Large intestine (tissue), 3 donors: ENCODE measurements around the gene CCDC187. TPM values are rescaled to one million over a fixed set of nuclear protein-coding genes. Genes with fewer than 3 reads are reported as not detected.
A peak's percentile ranks its signal among the peaks of the same experiment; 100 is the strongest.

Experiments used
- DNase-seq, 2 donors: peaks; one replicate each; pipeline versions ENCODE4 v3.0.0 to v3.0.0-alpha.2; 2013
- H3K27ac ChIP-seq: one replicate; pipeline ENCODE4 v1.5.1; 2013; ENCODE audit warnings: low read length
- H3K27me3 ChIP-seq: 2 replicates; pipeline ENCODE4 v1.6.1; 2013; ENCODE audit warnings: low read length; ENCODE audit not compliant: control insufficient read depth, insufficient read depth
- H3K36me3 ChIP-seq: 2 replicates; pipeline ENCODE4 v1.6.1; 2013; ENCODE audit warnings: low read length; ENCODE audit not compliant: control insufficient read depth, insufficient read depth
- H3K4me1 ChIP-seq: one replicate; pipeline ENCODE4 v1.6.1; 2013; ENCODE audit warnings: low read length; ENCODE audit not compliant: control insufficient read depth, insufficient read depth
- H3K4me3 ChIP-seq: one replicate; pipeline ENCODE4 v1.5.1; 2013; ENCODE audit warnings: low read length
- H3K9me3 ChIP-seq: one replicate; pipeline ENCODE4 v1.6.1; 2013; ENCODE audit warnings: mild to moderate bottlenecking, low read depth, low read length, moderate library complexity; ENCODE audit not compliant: control insufficient read depth
- WGBS: methylation state at CpG from one replicate; pipeline ENCODE4 v1.1.5; 2013; ENCODE audit warnings: low lambda C conversion rate; ENCODE audit not compliant: insufficient coverage; 5-methylcytosine and 5-hydroxymethylcytosine counted together
- polyA plus RNA-seq: library from polyadenylated mRNA; unstranded; fragments of 120-200 nt; gene quantifications from one replicate; pipeline ENCODE4 v1.2.1, GENCODE V29; 2013

CCDC187 gene
- polyA plus RNA-seq, 1 donor: 2.0 TPM

DNA sequence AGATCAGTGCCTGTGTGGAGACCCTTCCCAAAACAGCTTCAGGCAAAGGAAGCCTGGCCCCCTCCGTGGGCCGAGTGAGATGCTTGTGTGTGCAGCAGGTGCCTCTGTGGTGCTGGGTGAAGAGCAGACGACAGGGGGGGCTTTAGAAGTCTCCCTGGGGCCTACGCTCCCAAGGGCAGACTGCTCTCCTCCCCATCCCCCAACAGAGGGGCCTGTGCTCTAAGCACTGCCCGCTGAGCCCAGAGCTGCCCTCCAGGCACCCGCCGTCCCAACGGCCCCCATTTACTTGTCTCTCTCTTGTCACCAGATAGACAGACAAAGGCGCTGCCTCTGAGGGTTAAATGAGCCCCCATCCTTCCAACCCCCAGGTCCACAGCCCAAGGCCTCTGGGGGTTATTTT is 96.3 kb downstream of the CCDC187 start:
- H3K36me3 ChIP-seq: peaks cover 19% of the 10 kb centered on the region
- H3K9me3 ChIP-seq: peaks cover 3% of the 10 kb centered on the region
- WGBS: no CpG with 5 or more reads among the region's 9 CpGs
- H3K27ac ChIP-seq: no peak overlapping the region
- peaks cover 25% of the 10 kb centered on the region for H3K27me3 ChIP-seq
- H3K4me3 ChIP-seq: no peak overlapping the region
- DNase-seq: no peak
- peaks cover 2% of the 10 kb centered on the region for H3K4me1 ChIP-seq

DNA sequence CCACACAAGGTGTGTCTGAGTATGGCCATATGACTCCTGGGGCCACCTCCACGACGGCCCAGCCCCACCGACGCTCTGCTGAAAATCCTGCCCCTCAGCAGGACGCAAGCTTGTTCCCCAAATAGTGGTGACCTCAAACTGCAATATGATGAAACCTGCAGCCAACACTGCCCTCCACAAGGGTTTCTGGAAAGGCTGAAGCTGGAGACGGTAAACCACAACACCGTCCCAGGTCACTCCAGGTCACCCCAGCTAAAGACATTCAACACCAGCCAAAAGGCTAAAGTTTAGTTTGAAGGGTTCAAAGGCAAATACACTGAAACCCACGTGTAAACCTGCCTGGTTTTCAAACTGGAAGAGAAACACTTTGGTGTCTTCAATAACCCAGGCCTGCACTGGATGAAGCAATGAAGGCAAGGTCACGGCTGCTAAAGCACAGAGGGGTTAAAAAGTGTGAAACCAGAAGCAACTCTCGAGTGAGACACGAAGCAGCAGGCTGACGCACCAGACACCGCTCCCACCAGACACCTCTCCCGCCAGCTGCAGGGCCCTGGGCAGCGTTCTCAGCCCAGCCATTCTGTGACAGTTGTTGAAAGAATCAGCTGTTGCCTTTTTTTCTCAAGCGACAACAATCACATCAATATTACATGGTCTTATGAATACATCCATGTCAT is 97.2 kb downstream of the CCDC187 start:
- Histone ChIP-seq H3K27me3 (peaks cover 33% of the 10 kb centered on the region), H3K4me1 (peaks cover 2% of the 10 kb centered on the region), H3K36me3 (peaks cover 15% of the 10 kb centered on the region), H3K9me3 (peaks cover 5% of the 10 kb centered on the region), H3K27ac (no peak overlapping the region), H3K4me3 (no peak overlapping the region)
- 83% methylated on average over 1 of the region's 16 CpGs for WGBS
- DNase-seq: no peak

DNA sequence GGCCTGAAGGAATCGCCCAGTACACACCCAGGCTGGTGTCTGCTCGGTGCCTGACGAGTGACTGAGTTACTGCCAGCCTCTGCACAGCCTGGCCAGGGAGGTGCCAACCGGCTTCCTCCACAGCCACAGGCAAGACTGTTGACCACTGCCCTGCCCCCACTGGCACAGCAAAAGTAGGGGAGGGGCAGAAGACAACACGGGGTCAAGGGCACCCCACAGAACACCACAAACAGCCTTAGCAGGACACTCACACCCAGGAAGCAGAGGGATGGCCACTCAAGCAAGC is 98.2 kb downstream of the CCDC187 start:
- H3K27me3 ChIP-seq: peaks cover 44% of the 10 kb centered on the region
- H3K27ac ChIP-seq: no peak overlapping the region
- H3K4me3 ChIP-seq: no peak overlapping the region
- peaks cover 6% of the 10 kb centered on the region for H3K36me3 ChIP-seq
- no peak for DNase-seq
- peaks cover 2% of the 10 kb centered on the region for H3K4me1 ChIP-seq
- WGBS: no CpG with 5 or more reads among the region's 5 CpGs
- H3K9me3 ChIP-seq: peaks cover 5% of the 10 kb centered on the region

DNA sequence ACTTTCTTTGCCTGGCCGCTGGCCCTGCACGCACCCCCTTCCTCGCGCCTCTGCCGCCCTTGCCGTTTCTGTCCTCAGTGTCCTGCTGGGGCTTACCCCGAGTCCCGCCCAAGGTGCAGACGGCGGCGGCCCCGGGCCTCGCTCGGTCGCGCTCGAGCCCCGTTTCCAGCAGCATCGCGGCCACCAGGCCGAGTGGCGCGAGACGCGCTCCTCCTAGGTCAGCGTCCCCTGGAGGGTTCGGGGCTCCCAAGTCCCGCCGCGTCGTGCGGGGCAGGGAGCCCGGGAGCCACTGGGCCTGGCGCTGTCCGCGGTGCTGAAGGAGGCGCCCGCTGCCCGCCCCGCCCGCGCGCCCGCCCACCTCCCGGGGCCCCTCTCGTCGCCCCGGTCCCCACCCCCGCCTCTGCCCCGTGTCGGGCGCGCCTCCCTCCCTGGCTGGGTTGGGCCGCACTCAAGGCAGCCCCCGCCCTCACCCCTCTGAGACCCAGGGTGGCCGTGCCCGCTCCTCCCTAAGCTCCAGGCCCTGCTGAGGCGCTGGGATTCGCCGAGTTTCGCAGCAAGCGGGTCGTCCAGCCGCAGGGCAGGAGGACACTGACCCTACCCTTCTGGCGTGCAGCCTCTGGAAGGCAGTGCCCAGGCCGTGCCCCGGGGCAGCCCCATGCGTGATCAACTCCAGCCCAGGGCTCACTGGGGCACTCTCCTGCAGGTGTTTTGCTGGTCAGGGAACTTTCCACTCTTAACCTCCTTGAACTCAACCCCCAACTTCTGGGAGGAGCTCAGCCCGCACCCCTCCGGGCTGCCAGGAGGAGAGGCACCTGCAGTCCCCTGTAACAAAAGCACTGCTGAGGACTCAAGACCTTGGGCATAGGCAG is 98.8 kb downstream of the CCDC187 start, which contains the start of gene LHX3:
Gene LHX3, minus strand, starts transcription at position 291 of the 869 bp plus-strand sequence. Its CDS starts 116 bp downstream, at position 175.
- no CpG with 5 or more reads among the region's 70 CpGs for WGBS
- peaks cover 6% of the 10 kb centered on the region for H3K36me3 ChIP-seq
- H3K4me3 ChIP-seq: no peak within 1 kb of the TSS
- no peak within 1 kb of the TSS for H3K27ac ChIP-seq
- peaks cover 49% of the 10 kb centered on the region for H3K27me3 ChIP-seq
- peaks cover 2% of the 10 kb centered on the region for H3K4me1 ChIP-seq
- peaks cover 5% of the 10 kb centered on the region for H3K9me3 ChIP-seq
- peak in 1 of 2 donors; percentile 14 for DNase-seq

DNA sequence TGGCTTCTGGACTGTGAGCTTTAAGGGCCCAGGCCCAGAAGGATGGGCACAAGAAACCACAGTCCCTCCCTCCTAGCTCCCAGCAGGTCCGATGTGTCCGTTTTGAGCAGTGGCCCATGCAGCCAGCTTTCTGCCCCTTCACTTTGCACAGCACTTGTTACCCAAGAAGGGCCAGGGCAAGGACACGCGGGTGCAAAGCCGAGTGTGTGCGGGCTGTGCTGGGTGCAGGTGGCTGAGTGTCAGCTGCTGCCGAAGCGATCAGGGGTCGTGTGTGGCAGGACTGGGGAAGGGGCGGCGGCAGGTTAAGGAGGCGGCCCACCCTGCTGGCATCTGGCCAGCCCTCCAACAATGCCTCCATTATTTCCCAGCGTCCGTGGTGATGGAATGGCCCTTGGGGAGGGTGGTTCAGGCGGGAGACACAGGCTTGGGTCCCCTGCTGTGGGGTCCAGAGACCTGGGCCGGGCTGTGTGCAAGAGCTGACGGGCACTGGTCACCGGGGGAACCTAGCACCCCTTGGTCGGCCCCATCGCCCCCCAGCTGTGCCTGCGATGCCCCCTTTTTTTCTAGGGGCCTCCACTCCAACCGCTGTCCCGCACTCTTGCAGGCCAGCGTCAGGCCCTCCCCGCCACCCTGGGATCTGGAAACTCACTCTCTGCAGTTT is 99.6 kb downstream of the CCDC187 start:
- H3K27ac ChIP-seq: no peak overlapping the region
- DNase-seq: no peak
- H3K4me3 ChIP-seq: no peak overlapping the region
- peaks cover 57% of the 10 kb centered on the region for H3K27me3 ChIP-seq
- H3K4me1 ChIP-seq: peaks cover 2% of the 10 kb centered on the region
- WGBS: no CpG with 5 or more reads among the region's 25 CpGs
- H3K9me3 ChIP-seq: peaks cover 5% of the 10 kb centered on the region
- H3K36me3 ChIP-seq: peaks cover 6% of the 10 kb centered on the region

DNA sequence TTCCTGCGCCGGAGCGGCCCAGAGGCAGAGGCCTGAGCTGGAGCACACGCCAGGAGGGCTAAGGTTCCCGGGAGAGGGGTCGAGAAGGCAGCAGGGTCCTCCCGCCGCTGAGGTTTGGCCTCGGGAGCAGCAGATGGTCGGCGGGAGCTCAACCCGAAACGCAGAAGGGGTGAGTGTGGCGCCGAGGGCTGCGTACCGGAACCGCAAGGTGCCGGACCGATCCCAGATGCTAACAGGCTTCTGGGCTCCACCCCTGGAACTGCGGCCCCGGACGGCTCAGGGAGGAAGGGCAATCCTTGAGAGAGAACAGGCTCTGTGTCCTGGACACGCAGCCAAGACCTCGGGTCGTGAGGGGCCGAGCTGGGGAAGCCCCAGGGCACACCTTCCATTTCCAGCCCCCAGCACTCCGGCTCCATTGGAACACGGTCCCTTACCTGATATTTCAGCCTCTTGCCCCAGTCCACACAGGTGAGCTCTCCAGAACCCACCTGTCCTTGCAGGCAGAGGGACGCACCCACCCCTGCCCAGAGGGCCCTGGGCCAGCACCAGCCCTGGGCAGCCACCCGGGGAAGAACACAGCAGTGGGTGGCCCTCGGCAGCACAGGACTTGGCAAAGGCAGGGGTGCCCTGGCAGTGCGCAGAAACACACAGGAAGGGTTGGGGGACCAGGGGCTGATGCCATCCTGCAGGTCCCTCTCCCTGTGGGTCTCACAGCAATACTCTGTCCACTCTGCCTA is 100.3 kb downstream of the CCDC187 start:
- H3K4me1 ChIP-seq: peaks cover 2% of the 10 kb centered on the region
- H3K9me3 ChIP-seq: peaks cover 5% of the 10 kb centered on the region
- WGBS: no CpG with 5 or more reads among the region's 33 CpGs
- H3K27ac ChIP-seq: no peak overlapping the region
- H3K36me3 ChIP-seq: peaks cover 1% of the 10 kb centered on the region
- peaks cover 61% of the 10 kb centered on the region for H3K27me3 ChIP-seq
- DNase-seq: no peak
- no peak overlapping the region for H3K4me3 ChIP-seq

DNA sequence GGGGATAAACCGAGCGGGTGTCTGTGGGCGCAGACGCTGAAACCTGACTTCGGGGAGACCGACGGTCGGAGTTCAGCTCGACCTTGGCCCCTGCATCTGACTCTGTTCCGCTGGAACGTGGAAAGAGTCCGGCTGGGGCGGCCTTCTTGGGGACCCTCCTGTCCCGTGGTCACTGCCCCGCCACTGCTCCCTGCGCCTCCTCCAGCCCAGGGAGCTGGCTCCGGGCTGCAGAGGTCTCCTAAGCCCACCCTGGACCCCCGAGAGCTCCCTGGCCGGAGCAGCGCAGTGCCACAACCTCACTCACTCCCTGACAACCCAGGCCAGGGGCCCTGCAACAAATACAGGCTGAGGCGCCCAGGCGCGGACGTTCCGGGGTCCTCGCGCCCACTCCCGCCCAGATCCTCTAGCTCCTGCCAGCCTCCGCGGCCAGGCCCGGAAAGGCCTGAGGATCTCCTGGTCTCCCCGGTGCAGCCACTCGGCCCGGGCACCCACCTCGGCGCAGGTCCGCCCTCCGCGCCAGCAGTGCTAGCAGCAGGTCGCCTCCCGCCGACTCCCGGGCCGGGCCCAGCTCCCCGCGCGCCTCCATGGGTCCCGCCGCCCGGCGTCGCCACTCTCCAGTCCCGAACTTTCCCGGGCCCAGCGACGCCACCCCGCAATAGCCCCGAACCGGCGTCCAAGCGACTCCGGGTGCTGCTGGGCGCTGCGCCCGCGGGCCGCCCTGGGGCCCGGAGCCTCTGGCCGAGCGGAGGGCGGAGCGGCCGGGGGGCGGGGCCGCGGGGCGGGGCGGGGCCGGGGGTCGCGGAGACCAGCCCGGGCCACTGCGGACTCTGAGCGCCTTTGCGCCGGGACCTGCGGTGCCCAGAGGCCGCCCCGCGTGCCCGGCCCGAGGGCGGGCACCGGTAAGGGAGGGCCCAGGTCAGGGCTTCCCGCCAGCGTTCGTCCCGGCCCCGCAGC is 101.2 kb downstream of the CCDC187 start:
- DNase-seq: no peak
- Histone ChIP-seq H3K36me3 (no peaks in the 10 kb centered on the region), H3K9me3 (peaks cover 7% of the 10 kb centered on the region), H3K4me1 (peaks cover 2% of the 10 kb centered on the region), H3K27me3 (peaks cover 69% of the 10 kb centered on the region), H3K4me3 (no peak overlapping the region), H3K27ac (no peak overlapping the region)
- WGBS: no CpG with 5 or more reads among the region's 99 CpGs

DNA sequence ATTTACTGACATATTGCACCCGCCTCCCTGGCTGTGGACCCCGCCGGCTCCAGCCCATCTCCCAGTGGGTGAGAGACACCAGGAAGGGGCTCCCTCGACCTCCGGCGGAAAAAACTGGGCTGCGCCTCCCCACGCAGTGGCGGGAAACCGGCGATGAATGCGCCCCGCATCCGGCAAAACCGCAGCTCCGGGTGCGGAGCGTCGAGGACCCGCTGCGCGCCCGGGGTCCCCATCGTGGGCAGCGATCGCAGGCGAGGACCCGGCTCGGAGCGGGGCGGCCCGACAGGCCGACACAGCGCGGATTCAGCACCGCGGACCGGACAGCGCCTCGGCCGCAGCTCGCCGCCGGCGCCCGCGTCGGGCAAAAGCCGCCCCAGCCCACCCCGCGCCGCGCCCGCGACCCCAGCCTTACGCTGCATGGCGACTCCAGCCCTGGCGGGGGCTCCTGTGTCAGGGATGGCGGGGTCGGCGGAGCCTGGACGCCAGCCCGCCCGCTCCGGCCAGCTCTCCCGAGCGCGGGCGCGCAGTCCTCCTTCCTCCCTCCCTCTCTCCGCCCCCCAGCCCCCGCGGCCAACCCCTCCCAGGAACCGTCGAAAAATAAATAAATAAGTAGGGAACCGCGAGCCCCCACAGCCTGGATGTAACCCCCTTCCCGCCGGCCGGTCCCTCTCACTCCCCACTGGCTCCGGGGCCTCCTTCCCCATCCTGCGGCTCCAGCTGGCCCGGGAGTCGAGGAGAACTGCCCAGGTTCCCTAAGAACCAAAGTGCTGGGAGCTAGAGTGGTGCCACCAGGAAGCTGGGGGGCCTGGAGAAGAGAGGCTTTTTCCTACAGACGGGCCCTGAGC is 102.1 kb downstream of the CCDC187 start:
- no CpG with 5 or more reads among the region's 85 CpGs for WGBS
- Histone ChIP-seq H3K4me3 (no peak overlapping the region), H3K4me1 (peaks cover 2% of the 10 kb centered on the region), H3K36me3 (no peaks in the 10 kb centered on the region), H3K9me3 (peaks cover 14% of the 10 kb centered on the region), H3K27me3 (peaks cover 78% of the 10 kb centered on the region), H3K27ac (no peak overlapping the region)
- DNase-seq: no peak

DNA sequence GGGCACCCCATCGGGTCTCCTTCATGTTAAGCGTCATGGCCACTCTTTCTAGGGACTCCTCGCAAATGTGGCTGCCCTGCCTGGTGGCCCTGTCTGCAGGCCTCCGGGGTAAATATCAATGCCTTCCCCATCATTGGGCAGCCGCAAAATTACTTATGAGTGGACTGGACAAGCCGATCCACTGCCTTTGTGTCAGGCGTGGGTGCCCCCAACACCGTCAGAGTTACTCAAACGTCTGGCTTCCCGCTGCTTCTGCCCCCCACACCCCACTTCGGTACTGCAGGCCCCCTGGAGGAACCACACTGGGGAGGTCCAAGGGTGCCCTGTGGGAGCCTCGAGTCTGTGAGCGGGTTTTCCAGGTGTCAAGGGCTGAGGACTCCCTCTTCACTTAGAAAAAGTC is 102.7 kb downstream of the CCDC187 start:
- Histone ChIP-seq H3K9me3 (peaks cover 14% of the 10 kb centered on the region), H3K36me3 (no peaks in the 10 kb centered on the region), H3K27ac (no peak overlapping the region), H3K27me3 (peaks cover 85% of the 10 kb centered on the region), H3K4me3 (no peak overlapping the region), H3K4me1 (peaks cover 2% of the 10 kb centered on the region)
- DNase-seq: no peak
- WGBS: no CpG with 5 or more reads among the region's 13 CpGs
